RWPE1 (cell line): ENCODE results near the gene ZFAND3.

Experiments
- CTCF ChIA-PET: fragments of 350-600 bp; sonication (Branson Sonifier 250); formaldehyde crosslinking; extraction: SDS; loops from one replicate; lab custom pipeline; 2021; lab: Yijun Ruan, JAX
- POLR2A ChIA-PET: fragments of 400-600 bp; formaldehyde crosslinking; extraction: SDS; loops from one replicate; lab custom pipeline; 2020; ENCODE audit warnings: antibody characterized with exemption; ENCODE audit not compliant: low non-redundant PET; lab: Yijun Ruan, JAX
- DNase-seq: peaks from one replicate; pipeline ENCODE4 v3.0.0; 2012; ENCODE audit warnings: low spot score
- H3K27ac ChIP-seq: fragments of 450-650 bp; 2 replicates; pipeline ENCODE4 v1.5.1; 2017
- TF ChIP-seq, protein P1 (sequence below): fragments of 450-650 bp; conservative IDR thresholded peaks from 2 replicates; pipeline ENCODE4 v1.5.1; 2017; ENCODE audit warnings: low read depth, mild to moderate bottlenecking

ZFAND3 gene

DNA sequence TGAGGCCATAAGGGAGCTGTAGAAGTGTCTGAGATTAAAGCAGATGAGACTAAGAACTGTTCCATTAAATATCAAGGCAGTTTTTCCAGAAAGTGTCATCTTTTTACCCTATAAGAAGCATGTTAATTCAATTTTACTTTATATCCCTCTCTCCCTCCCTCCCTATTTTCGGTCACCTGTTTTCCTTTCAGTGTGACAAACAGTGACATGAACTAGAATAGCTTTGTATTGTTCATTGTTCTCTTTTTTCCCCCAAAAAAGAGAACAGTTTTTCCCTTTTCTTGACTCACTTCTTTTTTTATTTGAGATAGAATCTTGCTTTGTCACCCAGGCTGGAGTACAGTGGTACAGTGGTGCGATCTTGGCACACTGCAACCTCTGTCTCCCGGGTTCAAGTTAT lies 269.3 kb downstream of the ZFAND3 start:
- CTCF ChIA-PET: no interaction called here

DNA sequence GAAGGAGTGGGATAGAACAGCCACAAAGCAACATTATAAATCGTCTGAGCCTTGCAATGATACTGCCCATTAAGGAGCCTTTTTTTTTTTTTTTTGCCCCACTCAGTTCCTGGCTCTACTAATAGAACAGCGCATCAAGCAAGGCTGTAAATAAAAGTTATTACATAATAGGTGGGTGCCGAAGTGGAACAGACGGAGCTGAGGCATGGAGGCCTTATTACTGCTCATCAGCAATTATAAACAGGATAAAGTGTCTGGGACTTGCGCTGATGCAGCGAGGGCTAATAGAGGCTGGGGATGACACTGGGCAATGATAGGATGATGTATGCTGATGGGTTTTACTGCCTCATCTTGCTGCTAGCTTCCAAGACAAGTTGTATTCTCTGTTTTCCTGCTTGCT lies 272.1 kb downstream of the ZFAND3 start:
- no peak overlapping the region for H3K27ac ChIP-seq
- POLR2A ChIA-PET: no interaction called here
- TF ChIP-seq, protein P1, sequence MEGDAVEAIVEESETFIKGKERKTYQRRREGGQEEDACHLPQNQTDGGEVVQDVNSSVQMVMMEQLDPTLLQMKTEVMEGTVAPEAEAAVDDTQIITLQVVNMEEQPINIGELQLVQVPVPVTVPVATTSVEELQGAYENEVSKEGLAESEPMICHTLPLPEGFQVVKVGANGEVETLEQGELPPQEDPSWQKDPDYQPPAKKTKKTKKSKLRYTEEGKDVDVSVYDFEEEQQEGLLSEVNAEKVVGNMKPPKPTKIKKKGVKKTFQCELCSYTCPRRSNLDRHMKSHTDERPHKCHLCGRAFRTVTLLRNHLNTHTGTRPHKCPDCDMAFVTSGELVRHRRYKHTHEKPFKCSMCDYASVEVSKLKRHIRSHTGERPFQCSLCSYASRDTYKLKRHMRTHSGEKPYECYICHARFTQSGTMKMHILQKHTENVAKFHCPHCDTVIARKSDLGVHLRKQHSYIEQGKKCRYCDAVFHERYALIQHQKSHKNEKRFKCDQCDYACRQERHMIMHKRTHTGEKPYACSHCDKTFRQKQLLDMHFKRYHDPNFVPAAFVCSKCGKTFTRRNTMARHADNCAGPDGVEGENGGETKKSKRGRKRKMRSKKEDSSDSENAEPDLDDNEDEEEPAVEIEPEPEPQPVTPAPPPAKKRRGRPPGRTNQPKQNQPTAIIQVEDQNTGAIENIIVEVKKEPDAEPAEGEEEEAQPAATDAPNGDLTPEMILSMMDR: no peak
- DNase-seq: no peak
- CTCF ChIA-PET: no interaction called here

More for the DNA sequence above, 269.3 kb downstream of the ZFAND3 start:
- POLR2A ChIA-PET: no interaction called here
- TF ChIP-seq, protein P1: no peak
- DNase-seq: no peak
- H3K27ac ChIP-seq: no peak overlapping the region

DNA sequence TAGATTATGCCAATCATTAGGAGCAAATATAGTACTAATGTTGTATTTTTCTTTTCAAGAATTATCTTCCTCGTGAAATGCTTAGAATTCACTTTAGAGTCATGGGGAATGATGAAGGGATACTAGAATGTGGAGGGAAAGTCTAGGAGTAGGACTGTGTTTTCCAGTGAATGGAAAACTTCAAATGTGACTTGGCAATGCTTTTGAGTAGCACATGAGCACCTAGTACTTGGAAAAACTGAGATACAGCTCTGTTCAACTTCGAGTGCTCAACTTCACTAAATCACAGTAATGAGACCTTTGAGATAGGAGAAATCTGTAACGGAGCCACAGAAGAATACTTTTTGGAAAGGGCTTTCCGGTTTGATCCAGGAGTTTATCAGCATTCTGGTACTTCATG lies 272.9 kb downstream of the ZFAND3 start:
- CTCF ChIA-PET: no interaction called here

DNA sequence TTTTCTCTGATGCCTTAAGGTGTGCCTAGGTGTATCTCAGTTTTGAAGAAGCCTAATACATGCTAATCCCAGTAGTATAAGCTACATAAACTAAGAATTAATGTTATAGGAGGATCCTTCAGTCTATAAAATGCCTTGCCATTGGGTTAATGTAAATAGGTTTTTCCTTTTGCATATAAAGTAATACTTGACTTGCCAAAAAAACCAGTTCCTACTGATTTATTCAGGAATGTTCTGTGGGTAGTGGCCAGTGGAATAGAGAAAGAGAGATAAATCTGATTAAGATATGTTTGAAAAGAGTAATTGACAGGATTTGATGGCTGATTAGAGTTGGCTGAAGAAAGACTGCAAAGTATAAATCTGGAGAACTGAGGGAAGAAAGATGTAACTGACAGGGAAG lies 273.4 kb downstream of the ZFAND3 start:
- TF ChIP-seq, protein P1: no peak
- no peak for DNase-seq
- CTCF ChIA-PET: no interaction called here
- POLR2A ChIA-PET: no interaction called here
- H3K27ac ChIP-seq: no peak overlapping the region

More for the DNA sequence above, 272.9 kb downstream of the ZFAND3 start:
- no peak for DNase-seq
- TF ChIP-seq, protein P1: no peak
- POLR2A ChIA-PET: no interaction called here
- H3K27ac ChIP-seq: no peak overlapping the region

DNA sequence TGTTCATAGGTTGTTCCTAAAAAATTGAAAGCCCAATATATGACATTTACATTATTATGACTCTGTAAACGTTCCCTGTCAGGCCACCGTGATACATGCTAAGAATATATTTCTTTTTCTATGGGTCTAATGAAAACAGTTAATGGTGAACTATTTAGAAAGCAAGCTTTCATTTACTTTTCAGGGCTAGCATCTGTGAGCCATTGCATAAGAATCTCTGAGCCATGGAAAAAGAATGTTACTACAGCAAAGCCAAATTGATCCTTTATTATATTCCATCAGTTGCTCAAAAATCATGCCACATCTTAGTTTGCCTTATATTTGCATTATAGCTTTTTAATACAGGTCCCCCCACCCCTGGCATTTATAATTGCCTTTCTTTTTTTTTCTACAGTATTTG lies 275.5 kb downstream of the ZFAND3 start:
- peak; percentile 36 for DNase-seq
- CTCF ChIA-PET: interaction anchor here (0.5 to 1.0 kb wide), 2 partner anchors 59 to 435 kb away, joined by 3 read pairs; no protein-coding TSS in a partner anchor
- H3K27ac ChIP-seq: no peak overlapping the region
- POLR2A ChIA-PET: no interaction called here
- TF ChIP-seq, protein P1: no peak

DNA sequence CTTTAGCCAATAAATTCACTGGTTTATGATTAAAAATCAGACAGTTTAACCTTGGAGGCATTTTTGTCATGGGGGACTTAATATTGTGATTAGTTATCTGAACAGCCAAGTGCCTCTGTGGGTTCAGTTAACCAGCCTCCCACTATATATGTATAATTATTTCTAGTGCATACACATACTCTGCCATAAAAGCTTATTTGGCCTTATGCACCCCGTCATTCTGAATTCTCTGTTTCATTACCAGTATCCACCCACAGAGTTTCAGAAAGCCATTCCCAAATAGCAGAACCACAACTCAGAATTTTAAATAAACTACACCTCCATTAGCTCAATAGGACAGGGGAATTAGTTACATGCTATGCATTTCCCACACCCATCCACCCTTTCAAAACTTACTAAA lies 279.7 kb downstream of the ZFAND3 start:
- no peak overlapping the region for H3K27ac ChIP-seq
- no peak for DNase-seq
- CTCF ChIA-PET: interaction anchor here (0.7 kb wide), 1 partner anchor 133 kb away, joined by 5 read pairs; no protein-coding TSS in a partner anchor
- TF ChIP-seq, protein P1: no peak
- POLR2A ChIA-PET: no interaction called here
